ENCODE results near the gene RSF1. TPM values are rescaled to one million over a fixed set of nuclear protein-coding genes. Genes with fewer than 3 reads are reported as not detected.

RSF1 gene
- 43.4 and 58.3 TPM in 2 replicates for total RNA-seq

GRCh38 chr11:77820565-77821348 is at the start of gene RSF1, which contains the start of gene AAMDC:
Gene RSF1 (minus strand): TSS chr11:77820722. CDS start chr11:77820714, 8 bp downstream.
Gene AAMDC (plus strand): TSS chr11:77821144. CDS start chr11:77842497, 21,353 bp downstream.

GRCh38 chr11:77637345-77638165 is 183.0 kb downstream of the RSF1 start, which contains the start of gene CLNS1A:
Gene CLNS1A (minus strand): TSS chr11:77637794. CDS start chr11:77637714, 80 bp downstream.

Other genes starting within 250 kb of the RSF1 start
- gene AQP11, start 230.8 kb downstream of the RSF1 start, total RNA-seq, result 2.8 and 8.9 TPM in 2 replicates
- gene CLNS1A, start 182.9 kb downstream of the RSF1 start, total RNA-seq, result 204 and 224 TPM in 2 replicates
- gene AAMDC, start 422 bp upstream of the RSF1 start, total RNA-seq, result 14.2 and 36.8 TPM in 2 replicates
- 34.7 and 38.4 TPM in 2 replicates for gene INTS4, start 173.9 kb upstream of the RSF1 start, total RNA-seq
- 0.30 and 0.42 TPM in 2 replicates for gene KCTD14, start 202.6 kb upstream of the RSF1 start, total RNA-seq
- gene THRSP, start 243.1 kb upstream of the RSF1 start, total RNA-seq, result not detected in 2 replicates